Endometrium (tissue), 2 donors: ENCODE measurements around the gene C3orf52.
"Not testable (repeated sequence)": the region's sequence is repeated elsewhere in the genome, so short reads cannot be mapped to it uniquely, and the experiment has no call there.

ENCODE experiments used
- FAIRE-seq: peaks from 2 replicates; lab custom pipeline; 2012; peaks lifted over from hg19 to GRCh38; lab: Jason Lieb, UNC
- donor health status: control.
- donor health status: control.

Gene C3orf52

GRCh38 chr3:112086076-112086854 lies at the start of gene C3orf52:
C3orf52 (plus strand) TSS chr3:112086389; CDS start chr3:112086408, 19 bp downstream.
- no peak for FAIRE-seq

- not testable (repeated sequence) for FAIRE-seq
These were observed 49.0 kb upstream of the C3orf52 start for GRCh38 chr3:112037194-112037593.

- no peak for FAIRE-seq
These were observed 47.3 kb upstream of the C3orf52 start for GRCh38 chr3:112038863-112039262.

GRCh38 chr3:112041321-112041720 lies 44.9 kb upstream of the C3orf52 start:
- FAIRE-seq = no peak

GRCh38 chr3:112042842-112043280 lies 43.3 kb upstream of the C3orf52 start:
- no peak for FAIRE-seq

GRCh38 chr3:112043621-112044201 lies 42.5 kb upstream of the C3orf52 start:
- FAIRE-seq = peak; percentile 4

- no peak for FAIRE-seq
These were observed 39.6 kb upstream of the C3orf52 start for GRCh38 chr3:112046599-112046998.

- FAIRE-seq = no peak
These were observed 38.9 kb upstream of the C3orf52 start for GRCh38 chr3:112047264-112047663.

- no peak for FAIRE-seq
These were observed 37.3 kb upstream of the C3orf52 start for GRCh38 chr3:112048911-112049310.

- no peak for FAIRE-seq
These were observed 33.0 kb upstream of the C3orf52 start for GRCh38 chr3:112053229-112053628.

- no peak for FAIRE-seq
These were observed 29.7 kb upstream of the C3orf52 start for GRCh38 chr3:112056451-112056929.

- no peak for FAIRE-seq
These were observed 26.7 kb upstream of the C3orf52 start for GRCh38 chr3:112059497-112059896.

- no peak for FAIRE-seq
These were observed 25.0 kb upstream of the C3orf52 start for GRCh38 chr3:112061152-112061551.

- FAIRE-seq = not testable (repeated sequence)
These were observed 13.7 kb upstream of the C3orf52 start for GRCh38 chr3:112072387-112073060.

- no peak for FAIRE-seq
These were observed 12.2 kb upstream of the C3orf52 start for GRCh38 chr3:112074006-112074405.

GRCh38 chr3:112074616-112075497 lies 11.3 kb upstream of the C3orf52 start:
- FAIRE-seq = no peak

- FAIRE-seq = no peak
These were observed 7.8 kb upstream of the C3orf52 start for GRCh38 chr3:112078125-112079083.

- FAIRE-seq = no peak
These were observed 3.0 kb upstream of the C3orf52 start for GRCh38 chr3:112083239-112083638.

- no peak for FAIRE-seq
These were observed 1.0 kb upstream of the C3orf52 start for GRCh38 chr3:112084980-112085705.

- FAIRE-seq = no peak
These were observed 484 bp upstream of the C3orf52 start for GRCh38 chr3:112085735-112086075.
